Panc1 (cell line): ENCODE data around the gene CHAF1A. TPM values are rescaled to one million over a fixed set of nuclear protein-coding genes. Genes with fewer than 3 reads are reported as not detected.

Source experiments
- ATAC-seq: fragments of 200-7000 bp; cut with Tn5 transposase; 2 replicates; pipeline ENCODE4 v1.9.1; 2020; ENCODE audit warnings: mild to moderate bottlenecking, moderate library complexity
- BruUV-seq: library from RNA; stranded (reverse); fragments of 400-500 nt; replicated peaks from 2 replicates; lab custom pipeline; 2021; lab: Mats Ljungman, UMichigan
- CTCF ChIA-PET: fragments of 300-600 bp; sonication (Branson Sonifier 250); formaldehyde crosslinking; loops from one replicate; lab custom pipeline; 2022; ENCODE audit warnings: antibody characterized with exemption; lab: Charles Lee
- POLR2A ChIA-PET: fragments of 300-600 bp; sonication (Branson Sonifier 250); formaldehyde crosslinking; loops from one replicate; lab custom pipeline; 2022; ENCODE audit warnings: antibody characterized with exemption; lab: Charles Lee
- DNase-seq: peaks from one replicate; pipeline ENCODE4 v3.0.0-alpha.2; 2010; ENCODE audit warnings: low read depth, low spot score
- H3K27ac ChIP-seq: 2 replicates; pipeline ENCODE4 v1.5.1; 2011; ENCODE audit warnings: mild to moderate bottlenecking, low read length, inconsistent platforms
- H3K27me3 ChIP-seq: fragments of 200-500 bp; sonication (Bioruptor generic); 2 replicates; pipeline ENCODE4 v1.6.0; 2014; ENCODE audit warnings: low read length, inconsistent platforms; ENCODE audit not compliant: control insufficient read depth, insufficient read depth
- H3K36me3 ChIP-seq: fragments of 200-500 bp; sonication (Bioruptor generic); 2 replicates; pipeline ENCODE4 v1.5.1; 2014; ENCODE audit warnings: inconsistent platforms, mild to moderate bottlenecking, low read length, moderate library complexity; ENCODE audit not compliant: control insufficient read depth, insufficient read depth
- H3K4me1 ChIP-seq: 2 replicates; pipeline ENCODE4 v1.5.1; 2011; ENCODE audit warnings: inconsistent platforms, mild to moderate bottlenecking, low read length, moderate library complexity; ENCODE audit not compliant: control insufficient read depth, insufficient read depth
- H3K4me3 ChIP-seq, 2 experiments: 2 replicates each; pipeline ENCODE4 v1.5.1; 2011 to 2012; ENCODE audit warnings: low read depth in 2 of 2, low read length in 2 of 2, mild to moderate bottlenecking in 2 of 2, inconsistent platforms in 1 of 2, moderate library complexity in 1 of 2
- H3K9me3 ChIP-seq: fragments of 200-500 bp; sonication (Bioruptor generic); 2 replicates; pipeline ENCODE4 v1.5.1; 2014; ENCODE audit warnings: low read depth, mild to moderate bottlenecking, inconsistent platforms, low read length, moderate library complexity; ENCODE audit not compliant: control insufficient read depth, insufficient read depth
- POLR2AphosphoS5 ChIP-seq: IDR thresholded peaks from 2 replicates; pipeline ENCODE4 v1.6.1; 2012; ENCODE audit warnings: mild to moderate bottlenecking, low read depth, low read length, moderate library complexity
- SIN3A ChIP-seq: IDR thresholded peaks from 2 replicates; pipeline ENCODE4 v1.6.1; 2012; ENCODE audit warnings: low read depth, mild to moderate bottlenecking, low read length, moderate library complexity, borderline replicate concordance; ENCODE audit not compliant: insufficient read depth
- TCF7L2 ChIP-seq: IDR thresholded peaks from 2 replicates; pipeline ENCODE4 v1.6.1; 2011; ENCODE audit warnings: mild to moderate bottlenecking, low read depth, low read length, inconsistent platforms
- in situ Hi-C: cut with HindIII; loops from 2 replicates; pipeline ENCODE4 v1.10.0; 2016; ENCODE audit warnings: low sequenced_read_pairs, low pct_unique_long_range_greater_than_20kb
- intact Hi-C: fragments of 100-400 bp; cut with micrococcal nuclease; formaldehyde crosslinking; loops from one replicate; pipeline ENCODE4 v1.10.0; 2022; ENCODE audit not compliant: unreplicated experiment
- total RNA-seq: library from RNA; stranded (reverse); gene quantifications from one replicate; pipeline ENCODE4 v1.2.1, GENCODE V29; 2021; ENCODE audit not compliant: unreplicated experiment
- TF ChIP-seq, protein P1 (sequence below), 2 experiments: IDR thresholded peaks; 2 replicates each; pipeline ENCODE4 v1.6.1; 2011 to 2012; ENCODE audit warnings: low read depth in 2 of 2, control low read depth in 1 of 2, low read length in 1 of 2, mild to moderate bottlenecking in 1 of 2, moderate library complexity in 1 of 2; ENCODE audit not compliant: insufficient read depth in 1 of 2
- TF ChIP-seq, protein P2 (sequence below): fragments of 450-650 bp; IDR thresholded peaks from 2 replicates; pipeline ENCODE4 v1.5.1; 2017; ENCODE audit warnings: mild to moderate bottlenecking

CHAF1A gene
- total RNA-seq, 1 experiment from 2014 or later, result 45.4 TPM

DNA sequence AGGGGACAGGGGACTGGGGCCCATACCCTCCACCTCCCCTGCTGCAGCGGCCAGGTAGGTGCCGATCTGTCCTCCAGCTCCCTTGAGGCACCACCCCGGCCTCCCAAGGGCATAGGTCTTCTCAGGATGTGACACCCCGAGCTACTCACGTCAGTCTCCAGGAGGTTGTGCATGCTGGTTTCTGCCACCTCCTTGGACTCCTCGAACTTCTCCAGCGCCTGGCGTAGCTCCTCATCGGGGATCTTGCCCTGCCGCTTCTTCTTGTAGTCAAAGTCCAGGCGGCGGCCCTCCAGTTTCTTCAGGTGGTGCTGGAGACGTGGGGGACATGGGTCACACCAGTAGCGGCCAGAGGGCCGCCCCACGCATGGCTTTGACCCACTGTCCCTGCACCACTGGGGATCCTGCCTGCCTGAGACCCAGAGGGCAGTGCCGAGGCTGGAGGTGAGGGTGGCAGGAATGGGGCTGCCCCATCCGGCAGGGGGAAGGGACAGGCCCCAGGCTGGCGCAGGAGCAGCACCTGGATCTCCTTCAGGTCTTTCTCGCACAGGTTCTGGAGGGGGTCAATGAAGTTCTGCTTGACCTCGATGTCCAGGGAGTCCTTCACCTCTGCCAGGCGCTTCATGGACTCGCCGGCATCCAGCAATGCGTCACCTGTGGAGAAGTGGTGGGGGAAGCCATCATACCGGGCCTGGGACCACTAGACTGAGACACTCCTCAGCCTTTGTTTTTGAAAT is 38.7 kb upstream of the CHAF1A start:
- H3K4me1 ChIP-seq, result peaks cover 33% of the 10 kb centered on the region
- no peaks in the 10 kb centered on the region for H3K27me3 ChIP-seq
- CTCF ChIA-PET, result interaction anchor here (0.6 kb wide), 2 partner anchors 11 to 900 kb away, joined by 3 to 5 read pairs; no protein-coding TSS in a partner anchor
- DNase-seq (no peak), ATAC-seq (no peak; the same call in 1 of the 2 replicates)
- intact Hi-C loops (no loop called here), in situ Hi-C loops (no loop called here)
- H3K27ac ChIP-seq, result peak overlapping the region; percentile 17; the same call in 1 of the 2 replicates
- POLR2A ChIA-PET, result no interaction called here
- H3K9me3 ChIP-seq, result no peaks in the 10 kb centered on the region
- no peak overlapping the region for H3K4me3 ChIP-seq
- no peaks in the 10 kb centered on the region for H3K36me3 ChIP-seq
- TF ChIP-seq, protein P1, sequence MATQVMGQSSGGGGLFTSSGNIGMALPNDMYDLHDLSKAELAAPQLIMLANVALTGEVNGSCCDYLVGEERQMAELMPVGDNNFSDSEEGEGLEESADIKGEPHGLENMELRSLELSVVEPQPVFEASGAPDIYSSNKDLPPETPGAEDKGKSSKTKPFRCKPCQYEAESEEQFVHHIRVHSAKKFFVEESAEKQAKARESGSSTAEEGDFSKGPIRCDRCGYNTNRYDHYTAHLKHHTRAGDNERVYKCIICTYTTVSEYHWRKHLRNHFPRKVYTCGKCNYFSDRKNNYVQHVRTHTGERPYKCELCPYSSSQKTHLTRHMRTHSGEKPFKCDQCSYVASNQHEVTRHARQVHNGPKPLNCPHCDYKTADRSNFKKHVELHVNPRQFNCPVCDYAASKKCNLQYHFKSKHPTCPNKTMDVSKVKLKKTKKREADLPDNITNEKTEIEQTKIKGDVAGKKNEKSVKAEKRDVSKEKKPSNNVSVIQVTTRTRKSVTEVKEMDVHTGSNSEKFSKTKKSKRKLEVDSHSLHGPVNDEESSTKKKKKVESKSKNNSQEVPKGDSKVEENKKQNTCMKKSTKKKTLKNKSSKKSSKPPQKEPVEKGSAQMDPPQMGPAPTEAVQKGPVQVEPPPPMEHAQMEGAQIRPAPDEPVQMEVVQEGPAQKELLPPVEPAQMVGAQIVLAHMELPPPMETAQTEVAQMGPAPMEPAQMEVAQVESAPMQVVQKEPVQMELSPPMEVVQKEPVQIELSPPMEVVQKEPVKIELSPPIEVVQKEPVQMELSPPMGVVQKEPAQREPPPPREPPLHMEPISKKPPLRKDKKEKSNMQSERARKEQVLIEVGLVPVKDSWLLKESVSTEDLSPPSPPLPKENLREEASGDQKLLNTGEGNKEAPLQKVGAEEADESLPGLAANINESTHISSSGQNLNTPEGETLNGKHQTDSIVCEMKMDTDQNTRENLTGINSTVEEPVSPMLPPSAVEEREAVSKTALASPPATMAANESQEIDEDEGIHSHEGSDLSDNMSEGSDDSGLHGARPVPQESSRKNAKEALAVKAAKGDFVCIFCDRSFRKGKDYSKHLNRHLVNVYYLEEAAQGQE (IDR thresholded peaks at IDR 0.05; ENCODE audit: insufficient read depth in 1 of 2, low read depth in 2 of 2, low read length in 1 of 2), result no peak
- TF ChIP-seq, protein P2, sequence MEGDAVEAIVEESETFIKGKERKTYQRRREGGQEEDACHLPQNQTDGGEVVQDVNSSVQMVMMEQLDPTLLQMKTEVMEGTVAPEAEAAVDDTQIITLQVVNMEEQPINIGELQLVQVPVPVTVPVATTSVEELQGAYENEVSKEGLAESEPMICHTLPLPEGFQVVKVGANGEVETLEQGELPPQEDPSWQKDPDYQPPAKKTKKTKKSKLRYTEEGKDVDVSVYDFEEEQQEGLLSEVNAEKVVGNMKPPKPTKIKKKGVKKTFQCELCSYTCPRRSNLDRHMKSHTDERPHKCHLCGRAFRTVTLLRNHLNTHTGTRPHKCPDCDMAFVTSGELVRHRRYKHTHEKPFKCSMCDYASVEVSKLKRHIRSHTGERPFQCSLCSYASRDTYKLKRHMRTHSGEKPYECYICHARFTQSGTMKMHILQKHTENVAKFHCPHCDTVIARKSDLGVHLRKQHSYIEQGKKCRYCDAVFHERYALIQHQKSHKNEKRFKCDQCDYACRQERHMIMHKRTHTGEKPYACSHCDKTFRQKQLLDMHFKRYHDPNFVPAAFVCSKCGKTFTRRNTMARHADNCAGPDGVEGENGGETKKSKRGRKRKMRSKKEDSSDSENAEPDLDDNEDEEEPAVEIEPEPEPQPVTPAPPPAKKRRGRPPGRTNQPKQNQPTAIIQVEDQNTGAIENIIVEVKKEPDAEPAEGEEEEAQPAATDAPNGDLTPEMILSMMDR, result no peak
- no peak for TF ChIP-seq TCF7L2
- no peak for TF ChIP-seq POLR2AphosphoS5
- TF ChIP-seq SIN3A, result no peak
- no TSS peak for BruUV-seq

DNA sequence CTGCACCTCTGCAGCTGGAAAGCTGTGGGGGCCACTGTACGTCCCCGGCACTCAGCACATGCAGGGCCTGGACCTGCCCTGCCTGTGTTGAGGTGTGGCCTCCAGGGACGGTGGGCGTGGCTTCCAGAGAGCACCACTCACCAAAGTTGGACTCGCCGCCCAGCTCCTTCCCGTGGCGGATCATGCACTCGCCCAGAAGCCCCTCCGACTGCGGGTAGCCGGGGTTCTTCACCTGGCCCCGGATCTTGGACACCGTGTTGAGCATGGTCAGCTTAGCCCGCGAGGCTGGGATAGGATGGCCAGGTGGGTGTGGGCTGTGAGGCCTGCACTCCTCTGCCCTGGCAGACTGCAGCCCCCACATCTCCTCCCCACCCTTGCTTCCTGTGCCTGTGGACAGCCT is 37.1 kb upstream of the CHAF1A start:
- H3K27ac ChIP-seq, result no peak overlapping the region
- H3K9me3 ChIP-seq, result no peaks in the 10 kb centered on the region
- no peak overlapping the region for H3K4me3 ChIP-seq
- CTCF ChIA-PET, result no interaction called here
- intact Hi-C loops (loop anchor here (5.0 kb wide), 1 partner anchor 37 kb away; the partner anchor contains the start of genes CHAF1A and SH3GL1), in situ Hi-C loops (no loop called here)
- no TSS peak for BruUV-seq
- POLR2A ChIA-PET, result no interaction called here
- no peak for ATAC-seq
- no peaks in the 10 kb centered on the region for H3K36me3 ChIP-seq
- peaks cover 40% of the 10 kb centered on the region for H3K4me1 ChIP-seq
- DNase-seq, result no peak
- no peaks in the 10 kb centered on the region for H3K27me3 ChIP-seq
- no peak for TF ChIP-seq TCF7L2
- TF ChIP-seq, protein P1 (IDR thresholded peaks at IDR 0.05; ENCODE audit: insufficient read depth in 1 of 2, low read depth in 2 of 2, low read length in 1 of 2), result no peak
- TF ChIP-seq SIN3A, result no peak
